ENCODE results near the gene ADISSP. TPM values are rescaled to one million over a fixed set of nuclear protein-coding genes. Genes with fewer than 3 reads are reported as not detected.

ADISSP gene
- total RNA-seq, 1 experiment from 2014 or later = 27.3 TPM

- TF ChIP-seq, protein P1, sequence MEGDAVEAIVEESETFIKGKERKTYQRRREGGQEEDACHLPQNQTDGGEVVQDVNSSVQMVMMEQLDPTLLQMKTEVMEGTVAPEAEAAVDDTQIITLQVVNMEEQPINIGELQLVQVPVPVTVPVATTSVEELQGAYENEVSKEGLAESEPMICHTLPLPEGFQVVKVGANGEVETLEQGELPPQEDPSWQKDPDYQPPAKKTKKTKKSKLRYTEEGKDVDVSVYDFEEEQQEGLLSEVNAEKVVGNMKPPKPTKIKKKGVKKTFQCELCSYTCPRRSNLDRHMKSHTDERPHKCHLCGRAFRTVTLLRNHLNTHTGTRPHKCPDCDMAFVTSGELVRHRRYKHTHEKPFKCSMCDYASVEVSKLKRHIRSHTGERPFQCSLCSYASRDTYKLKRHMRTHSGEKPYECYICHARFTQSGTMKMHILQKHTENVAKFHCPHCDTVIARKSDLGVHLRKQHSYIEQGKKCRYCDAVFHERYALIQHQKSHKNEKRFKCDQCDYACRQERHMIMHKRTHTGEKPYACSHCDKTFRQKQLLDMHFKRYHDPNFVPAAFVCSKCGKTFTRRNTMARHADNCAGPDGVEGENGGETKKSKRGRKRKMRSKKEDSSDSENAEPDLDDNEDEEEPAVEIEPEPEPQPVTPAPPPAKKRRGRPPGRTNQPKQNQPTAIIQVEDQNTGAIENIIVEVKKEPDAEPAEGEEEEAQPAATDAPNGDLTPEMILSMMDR (IDR thresholded peaks at IDR 0.05; ENCODE audit: unreplicated experiment) = no peak
- CTCF ChIA-PET = no interaction called here
- no peaks in the 10 kb centered on the region for H3K27me3 Mint-ChIP-seq (ENCODE audit: unreplicated experiment)
- intact Hi-C loops (cut with micrococcal nuclease; ENCODE audit: unreplicated experiment) = no loop called here
- DNase-seq = no peak
- no peak overlapping the region for H3K4me3 Mint-ChIP-seq (ENCODE audit: low read depth, unreplicated experiment)
- H3K9me3 Mint-ChIP-seq (ENCODE audit: low read depth, unreplicated experiment) = no peaks in the 10 kb centered on the region
- peaks cover 7% of the 10 kb centered on the region for H3K36me3 Mint-ChIP-seq (ENCODE audit: insufficient read depth, unreplicated experiment)
- no TSS peak for BruUV-seq (replicated peaks)
- H3K4me1 Mint-ChIP-seq (ENCODE audit: low read depth, unreplicated experiment) = no peaks in the 10 kb centered on the region
- H3K27ac Mint-ChIP-seq (ENCODE audit: unreplicated experiment) = no peak overlapping the region
These were observed 6.8 kb downstream of the ADISSP start for GRCh38 chr20:3760655-3761348.

- intact Hi-C loops (cut with micrococcal nuclease; ENCODE audit: unreplicated experiment) = no loop called here
- CTCF ChIA-PET = interaction anchor here (0.6 to 0.9 kb wide), 3 partner anchors 12 to 127 kb away, joined by 3 to 5 read pairs (median 3); no protein-coding TSS in a partner anchor
- Mint-ChIP-seq H3K36me3 (ENCODE audit: insufficient read depth, unreplicated experiment) (peaks cover 6% of the 10 kb centered on the region), H3K4me1 (ENCODE audit: low read depth, unreplicated experiment) (no peaks in the 10 kb centered on the region), H3K27me3 (ENCODE audit: unreplicated experiment) (no peaks in the 10 kb centered on the region), H3K4me3 (ENCODE audit: low read depth, unreplicated experiment) (no peak overlapping the region), H3K9me3 (ENCODE audit: low read depth, unreplicated experiment) (no peaks in the 10 kb centered on the region), H3K27ac (ENCODE audit: unreplicated experiment) (no peak overlapping the region)
- TF ChIP-seq, protein P1 (IDR thresholded peaks at IDR 0.05; ENCODE audit: unreplicated experiment) = no peak
- BruUV-seq (replicated peaks) = no TSS peak
- DNase-seq = no peak
These were observed 7.7 kb downstream of the ADISSP start for GRCh38 chr20:3759884-3760283.

DNA sequence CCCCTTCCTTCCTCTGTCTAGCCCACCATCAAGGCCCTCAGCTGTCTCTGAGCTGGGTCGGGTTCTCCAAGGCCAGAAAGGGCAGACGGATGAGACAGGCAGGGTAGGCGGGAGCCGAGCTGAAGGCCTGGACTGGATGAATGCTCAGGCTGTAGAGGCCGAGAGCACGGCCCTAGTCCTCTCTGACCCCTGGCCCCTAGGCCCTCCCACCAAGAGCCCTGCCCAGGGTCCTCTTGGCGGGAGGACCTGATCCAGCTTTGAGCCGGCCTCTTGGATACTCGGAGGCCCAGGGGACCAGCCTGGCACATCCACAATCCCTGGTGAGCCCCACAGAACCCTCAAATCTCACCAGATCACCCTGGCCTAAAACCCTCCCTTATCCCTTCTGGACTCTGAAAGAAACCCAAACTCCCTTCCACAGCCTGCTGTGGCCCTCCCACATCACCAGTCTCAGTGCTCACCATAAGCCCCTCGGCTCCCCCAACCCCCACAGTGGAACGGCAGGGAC lies 8.2 kb downstream of the ADISSP start:
- Mint-ChIP-seq H3K27ac (ENCODE audit: unreplicated experiment) (no peak overlapping the region), H3K27me3 (ENCODE audit: unreplicated experiment) (no peaks in the 10 kb centered on the region), H3K9me3 (ENCODE audit: low read depth, unreplicated experiment) (no peaks in the 10 kb centered on the region), H3K4me3 (ENCODE audit: low read depth, unreplicated experiment) (no peak overlapping the region), H3K4me1 (ENCODE audit: low read depth, unreplicated experiment) (no peaks in the 10 kb centered on the region), H3K36me3 (ENCODE audit: insufficient read depth, unreplicated experiment) (peaks cover 6% of the 10 kb centered on the region)
- CTCF ChIA-PET = interaction anchor here (0.6 to 0.9 kb wide), 2 partner anchors 12 to 18 kb away, joined by 3 read pairs; no protein-coding TSS in a partner anchor
- no peak for DNase-seq
- TF ChIP-seq, protein P1 (IDR thresholded peaks at IDR 0.05; ENCODE audit: unreplicated experiment) = no peak
- BruUV-seq (replicated peaks) = no TSS peak
- intact Hi-C loops (cut with micrococcal nuclease; ENCODE audit: unreplicated experiment) = no loop called here

DNA sequence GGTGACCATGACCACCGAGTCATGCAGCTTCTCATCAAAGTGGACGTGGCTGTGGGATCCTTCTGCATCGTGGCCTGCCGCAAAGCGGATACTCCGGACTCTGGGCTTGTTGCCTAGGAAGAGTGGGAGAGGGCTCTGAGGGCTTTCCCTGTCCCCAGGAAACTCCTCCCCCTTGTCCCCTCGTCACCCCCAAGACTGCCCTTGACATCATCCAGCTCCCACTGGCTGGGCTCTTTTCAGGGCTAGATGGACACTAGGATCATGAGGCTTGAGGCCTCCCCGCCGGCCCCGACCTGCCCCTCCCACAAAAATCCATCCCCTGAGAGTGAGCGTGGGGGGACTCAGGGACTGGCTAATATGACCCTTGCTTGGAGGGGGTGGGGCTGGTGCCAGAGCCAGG lies 9.0 kb downstream of the ADISSP start:
- CTCF ChIA-PET = interaction anchor here (0.6 kb wide), 1 partner anchor 79 kb away, joined by 3 read pairs; no protein-coding TSS in a partner anchor
- no peak for DNase-seq
- Mint-ChIP-seq H3K4me1 (ENCODE audit: low read depth, unreplicated experiment) (no peaks in the 10 kb centered on the region), H3K4me3 (ENCODE audit: low read depth, unreplicated experiment) (no peak overlapping the region), H3K36me3 (ENCODE audit: insufficient read depth, unreplicated experiment) (peaks cover 7% of the 10 kb centered on the region), H3K27ac (ENCODE audit: unreplicated experiment) (no peak overlapping the region), H3K9me3 (ENCODE audit: low read depth, unreplicated experiment) (no peaks in the 10 kb centered on the region), H3K27me3 (ENCODE audit: unreplicated experiment) (no peaks in the 10 kb centered on the region)
- BruUV-seq (replicated peaks) = no TSS peak
- TF ChIP-seq, protein P1 (IDR thresholded peaks at IDR 0.05; ENCODE audit: unreplicated experiment) = no peak
- intact Hi-C loops (cut with micrococcal nuclease; ENCODE audit: unreplicated experiment) = no loop called here

All from Calu3 (cell line).